Stimulated activated CD4-positive, alpha-beta T cell treated with anti-CD3 and anti-CD28 coated beads, Interleukin-12 subunit alpha, Interleukin-12 subunit beta, amount 100 ng/mL, for 48 hours (primary cell): ENCODE results near the gene OR2Z1.
A peak's percentile ranks its signal among the peaks of the same experiment; 100 is the strongest.
"Not testable (repeated sequence)": the region's sequence is repeated elsewhere in the genome, so short reads cannot be mapped to it uniquely, and the experiment has no call there.

Source experiments
- DNase-seq, 3 donors: peaks; one replicate each; pipeline ENCODE4 v3.0.0-alpha.2; 2020; ENCODE audit warnings: low read depth in 2 of 3, low spot score in 1 of 3

The OR2Z1 gene

GRCh38 chr19:8702350-8702749 lies 19.1 kb upstream of the OR2Z1 start:
- DNase-seq, result peak; percentile 10 to 31 (median 14)

- no peak for DNase-seq
These were observed 18.2 kb upstream of the OR2Z1 start for GRCh38 chr19:8703223-8703622.

- DNase-seq, result not testable (repeated sequence)
These were observed 16.1 kb upstream of the OR2Z1 start for GRCh38 chr19:8705304-8705703.

DNA sequence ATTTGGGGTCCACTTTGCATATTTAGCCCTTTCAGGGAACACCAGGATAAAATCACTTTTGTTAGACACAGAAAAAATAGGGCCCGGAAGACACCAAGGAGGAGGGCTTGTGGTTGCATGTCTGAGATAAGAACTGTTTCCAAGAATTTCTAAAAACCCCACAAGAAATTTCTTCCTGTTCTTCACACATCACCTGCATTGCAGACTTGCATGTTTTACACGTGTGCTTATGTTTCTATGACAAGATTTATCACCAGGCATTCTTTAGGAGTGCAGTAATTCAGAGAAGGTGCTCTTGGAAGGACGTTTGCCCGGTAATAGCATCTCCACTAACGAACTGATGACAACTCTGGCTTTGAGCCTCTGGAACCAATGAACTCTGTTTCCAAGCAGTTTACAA lies 15.7 kb upstream of the OR2Z1 start:
- no peak for DNase-seq

DNA sequence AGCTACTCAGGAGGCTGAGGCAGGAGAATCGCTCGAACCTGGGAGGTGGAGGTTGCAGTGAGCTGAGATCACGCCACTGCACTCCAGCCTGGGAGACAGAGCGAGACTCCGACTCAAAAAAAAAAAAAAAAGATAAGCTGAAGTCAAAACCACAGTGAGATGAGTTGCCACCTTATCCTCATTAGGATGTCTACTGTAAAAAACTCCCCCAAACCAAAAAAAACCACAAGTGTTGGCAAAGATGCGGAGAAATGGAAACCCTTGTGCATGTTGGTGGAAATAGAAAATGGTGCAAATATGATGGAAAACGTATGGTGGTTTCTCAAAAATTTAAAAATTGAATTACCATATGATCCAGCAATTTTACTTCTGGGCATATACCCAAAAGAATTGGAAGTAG lies 11.1 kb upstream of the OR2Z1 start:
- not testable (repeated sequence) for DNase-seq

- DNase-seq, result no peak
These were observed 598 bp downstream of the OR2Z1 start for GRCh38 chr19:8722032-8722431.

DNA sequence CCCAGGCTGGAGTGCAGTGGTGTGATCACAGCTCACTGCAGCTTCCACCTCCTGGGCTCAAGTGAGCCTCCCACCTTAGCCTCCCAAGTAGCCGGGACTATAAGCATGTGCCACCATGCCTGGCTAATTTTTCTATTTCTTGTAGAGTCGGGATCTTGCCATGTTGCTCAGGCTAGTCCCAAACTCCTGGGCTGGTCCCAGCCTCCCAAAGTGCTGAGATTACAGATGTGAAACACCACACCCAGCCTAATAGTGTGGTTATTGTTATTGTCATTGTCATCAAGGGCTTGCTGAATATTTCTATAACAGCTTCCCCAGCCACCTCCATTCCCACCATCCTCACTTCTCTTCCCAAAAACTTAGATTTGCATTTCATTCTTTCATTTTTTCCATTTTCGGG lies 2.8 kb downstream of the OR2Z1 start:
- DNase-seq, result no peak

- no peak for DNase-seq
These were observed 10.2 kb downstream of the OR2Z1 start for GRCh38 chr19:8731428-8732169.

- DNase-seq, result no peak
These were observed 16.9 kb downstream of the OR2Z1 start for GRCh38 chr19:8738377-8738776.

DNA sequence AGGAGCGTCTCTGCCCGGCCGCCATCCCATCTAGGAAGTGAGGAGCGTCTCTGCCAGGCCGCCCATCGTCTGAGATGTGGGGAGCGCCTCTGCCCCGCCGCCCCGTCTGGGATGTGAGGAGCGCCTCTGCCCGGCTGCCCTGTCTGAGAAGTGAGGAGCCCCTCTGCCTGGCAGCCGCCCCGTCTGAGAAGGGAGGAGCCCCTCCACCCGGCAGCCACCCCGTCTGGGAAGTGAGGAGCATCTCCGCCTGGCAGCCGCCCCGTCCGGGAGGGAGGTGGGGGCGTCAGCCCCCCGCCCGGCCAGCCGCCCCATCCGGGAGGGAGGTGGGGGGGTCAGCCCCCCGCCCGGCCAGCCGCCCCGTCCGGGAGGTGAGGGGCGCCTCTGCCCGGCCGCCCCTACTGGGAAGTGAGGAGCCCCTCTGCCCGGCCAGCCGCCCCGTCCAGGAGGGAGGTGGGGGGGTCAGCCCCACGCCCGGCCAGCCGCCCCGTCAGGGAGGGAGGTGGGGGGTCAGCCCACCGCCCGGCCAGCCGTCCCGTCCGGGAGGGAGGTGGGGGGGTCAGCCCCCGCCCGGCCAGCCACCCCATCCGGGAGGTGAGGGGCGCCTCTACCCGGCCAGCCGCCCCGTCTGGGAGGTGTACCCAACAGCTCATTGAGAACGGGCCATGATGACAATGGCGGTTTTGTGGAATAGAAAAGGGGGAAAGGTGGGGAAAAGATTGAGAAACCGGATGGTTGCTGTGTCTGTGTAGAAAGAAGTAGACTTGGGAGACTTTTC lies 18.0 kb downstream of the OR2Z1 start:
- not testable (repeated sequence) for DNase-seq

- not testable (repeated sequence) for DNase-seq
These were observed 45.8 kb downstream of the OR2Z1 start for GRCh38 chr19:8767257-8767656.

GRCh38 chr19:8769265-8769664 lies 47.8 kb downstream of the OR2Z1 start:
- DNase-seq, result not testable (repeated sequence)

DNA sequence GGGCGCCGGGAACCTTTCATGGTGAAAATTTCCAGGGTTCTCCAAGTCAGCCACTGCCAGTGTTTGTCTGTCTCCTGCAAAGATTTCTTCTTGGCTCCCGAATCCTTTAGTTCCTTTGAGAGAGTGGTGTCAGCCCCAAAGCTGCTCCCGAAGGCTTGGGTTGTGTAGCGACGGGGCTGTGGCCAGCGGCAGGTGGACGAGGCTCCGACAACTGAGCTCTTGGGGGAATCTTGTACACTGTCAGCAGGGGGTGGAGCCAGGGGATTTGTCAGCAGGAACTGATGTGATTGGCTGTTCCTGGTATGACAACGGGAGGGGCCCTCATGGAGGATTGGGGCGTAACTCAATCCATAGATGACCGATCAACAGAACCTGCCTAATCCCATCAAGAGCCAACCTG lies 52.2 kb downstream of the OR2Z1 start:
- not testable (repeated sequence) for DNase-seq
